ENCODE measurements around the gene WDR53.
"Not testable (repeated sequence)": the region's sequence is repeated elsewhere in the genome, so short reads cannot be mapped to it uniquely, and the experiment has no call there.

WDR53 gene

DNA sequence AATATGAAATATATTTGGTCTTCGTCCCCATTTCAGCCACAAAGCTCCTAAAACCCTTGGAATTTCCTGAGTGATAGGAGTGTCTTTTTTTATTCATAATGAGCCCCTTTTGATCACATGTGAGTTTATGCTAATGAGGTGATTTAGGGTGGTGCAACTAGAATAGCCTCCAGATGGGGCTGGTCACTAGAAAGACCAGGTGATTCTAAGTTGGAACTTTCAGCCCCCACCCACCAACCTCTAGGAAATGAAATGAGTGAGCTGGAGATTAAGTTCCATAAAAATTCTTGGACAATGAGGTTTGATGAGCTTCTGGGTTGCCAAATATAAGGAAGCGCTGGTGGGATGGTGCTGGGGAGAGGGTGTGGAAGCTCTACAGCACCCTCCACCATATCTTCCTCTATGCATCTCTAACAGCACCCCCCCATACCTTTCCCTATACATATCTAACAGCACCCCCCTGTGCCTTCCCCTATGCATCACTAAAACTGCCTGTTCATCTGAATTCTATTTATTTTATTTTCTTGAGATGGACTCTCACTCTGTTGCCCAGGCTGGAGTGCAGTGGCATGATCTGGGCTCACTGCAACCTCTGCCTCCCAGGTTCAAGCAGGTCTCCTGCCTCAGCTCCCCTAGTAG lies 51.1 kb downstream of the WDR53 start:
- WGBS: 100% methylated on average over 1 of the region's 2 CpGs

DNA sequence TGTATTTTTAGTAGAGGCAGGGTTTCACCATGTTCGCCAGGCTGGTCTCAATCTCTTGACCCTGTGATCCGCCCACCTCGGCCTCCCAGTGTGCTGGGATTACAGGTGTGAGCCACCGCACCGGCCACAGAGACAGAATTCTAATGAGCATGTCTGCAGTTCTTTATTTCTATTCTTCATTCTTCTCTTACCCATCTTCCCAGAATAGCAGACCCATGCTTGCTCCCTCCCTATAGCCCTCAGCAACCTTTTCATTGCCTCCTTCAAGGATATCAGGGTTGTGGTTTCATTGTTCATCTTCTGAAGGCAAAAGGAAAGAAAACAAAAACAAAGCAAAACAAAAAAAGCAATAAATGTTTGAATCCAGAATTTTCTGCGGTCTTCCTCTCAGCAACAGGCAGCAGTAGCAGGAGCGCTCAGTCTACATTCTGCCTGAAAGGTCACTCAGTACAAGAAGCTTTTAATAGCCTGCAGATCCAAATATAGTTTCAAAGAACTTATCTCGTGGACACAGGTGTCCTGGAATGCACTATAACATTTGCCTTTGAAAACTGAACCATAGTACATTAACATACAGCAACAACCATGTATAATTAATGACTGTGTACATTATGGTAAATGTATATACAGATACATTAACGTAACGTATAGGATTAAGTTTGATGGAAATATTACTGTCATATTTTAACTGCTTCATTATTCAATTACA lies 53.3 kb downstream of the WDR53 start, which contains the start of gene SMCO1:
SMCO1 (minus strand) TSS at position 434 of the 709 bp plus-strand sequence; CDS start at position 297, 137 bp downstream.
- WGBS: 97% methylated on average over 8 of the region's 10 CpGs
- Histone ChIP-seq H3K27me3 (ENCODE audit: insufficient read depth, low read length) (no peaks in the 10 kb centered on the region), H3K27ac (ENCODE audit: low read depth, low read length) (no peak within 1 kb of the TSS), H3K36me3 (ENCODE audit: insufficient read depth, low read length) (no peaks in the 10 kb centered on the region), H3K4me1 (ENCODE audit: insufficient read depth, low read length) (no peaks in the 10 kb centered on the region; the same call in 1 of the 2 replicates), H3K9me3 (ENCODE audit: insufficient read depth, low read depth, low read length) (peaks cover 27% of the 10 kb centered on the region), H3K4me3 (ENCODE audit: low read length) (no peak within 1 kb of the TSS), H3K9ac (ENCODE audit: low read depth, low read length) (no peak within 1 kb of the TSS)

More for the DNA sequence above, 51.1 kb downstream of the WDR53 start:
- H3K4me1 ChIP-seq (ENCODE audit: insufficient read depth, low read length): no peaks in the 10 kb centered on the region; the same call in 1 of the 2 replicates
- H3K4me3 ChIP-seq (ENCODE audit: low read length): no peak overlapping the region; the same call in 1 of the 2 replicates
- no peaks in the 10 kb centered on the region for H3K27me3 ChIP-seq (ENCODE audit: insufficient read depth, low read length)
- no peaks in the 10 kb centered on the region for H3K36me3 ChIP-seq (ENCODE audit: insufficient read depth, low read length)
- H3K9me3 ChIP-seq (ENCODE audit: insufficient read depth, low read depth, low read length): peaks cover 42% of the 10 kb centered on the region
- H3K9ac ChIP-seq (ENCODE audit: low read depth, low read length): no peak overlapping the region
- H3K27ac ChIP-seq (ENCODE audit: low read depth, low read length): peak overlapping the region; percentile 76; the same call in 1 of the 2 replicates

DNA sequence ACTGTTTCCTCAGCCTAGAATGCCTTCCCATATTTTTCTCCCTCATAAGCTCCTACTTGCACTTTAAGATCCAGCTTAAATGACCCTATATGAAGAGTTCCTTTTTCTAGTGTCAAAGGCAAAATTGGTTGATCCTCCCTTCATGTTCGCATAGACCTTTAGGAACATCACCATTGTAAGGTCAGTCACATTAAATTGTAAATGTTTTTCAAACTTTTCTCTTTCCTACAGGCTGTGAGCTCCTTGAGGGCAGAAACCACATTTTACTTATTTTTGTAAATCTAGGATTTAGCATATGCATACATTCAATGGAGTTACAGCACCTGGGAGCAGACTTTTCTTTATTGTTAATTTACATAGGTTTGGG lies 54.0 kb downstream of the WDR53 start:
- Histone ChIP-seq H3K4me1 (ENCODE audit: insufficient read depth, low read length) (no peaks in the 10 kb centered on the region; the same call in 1 of the 2 replicates), H3K36me3 (ENCODE audit: insufficient read depth, low read length) (no peaks in the 10 kb centered on the region), H3K9me3 (ENCODE audit: insufficient read depth, low read depth, low read length) (peaks cover 20% of the 10 kb centered on the region), H3K4me3 (ENCODE audit: low read length) (no peak overlapping the region), H3K27ac (ENCODE audit: low read depth, low read length) (no peak overlapping the region), H3K27me3 (ENCODE audit: insufficient read depth, low read length) (no peaks in the 10 kb centered on the region), H3K9ac (ENCODE audit: low read depth, low read length) (no peak overlapping the region)
- 90% methylated on average over 1 of the region's 1 CpG for WGBS

- Histone ChIP-seq H3K27me3 (ENCODE audit: insufficient read depth, low read length) (no peaks in the 10 kb centered on the region), H3K9ac (ENCODE audit: low read depth, low read length) (no peak overlapping the region), H3K9me3 (ENCODE audit: insufficient read depth, low read depth, low read length) (peaks cover 15% of the 10 kb centered on the region), H3K36me3 (ENCODE audit: insufficient read depth, low read length) (no peaks in the 10 kb centered on the region), H3K4me3 (ENCODE audit: low read length) (no peak overlapping the region), H3K4me1 (ENCODE audit: insufficient read depth, low read length) (no peaks in the 10 kb centered on the region; the same call in 1 of the 2 replicates), H3K27ac (ENCODE audit: low read depth, low read length) (no peak overlapping the region)
- WGBS: 93% methylated on average over 8 of the region's 8 CpGs
These were observed 54.5 kb downstream of the WDR53 start for GRCh38 chr3:196513697-196514349.

DNA sequence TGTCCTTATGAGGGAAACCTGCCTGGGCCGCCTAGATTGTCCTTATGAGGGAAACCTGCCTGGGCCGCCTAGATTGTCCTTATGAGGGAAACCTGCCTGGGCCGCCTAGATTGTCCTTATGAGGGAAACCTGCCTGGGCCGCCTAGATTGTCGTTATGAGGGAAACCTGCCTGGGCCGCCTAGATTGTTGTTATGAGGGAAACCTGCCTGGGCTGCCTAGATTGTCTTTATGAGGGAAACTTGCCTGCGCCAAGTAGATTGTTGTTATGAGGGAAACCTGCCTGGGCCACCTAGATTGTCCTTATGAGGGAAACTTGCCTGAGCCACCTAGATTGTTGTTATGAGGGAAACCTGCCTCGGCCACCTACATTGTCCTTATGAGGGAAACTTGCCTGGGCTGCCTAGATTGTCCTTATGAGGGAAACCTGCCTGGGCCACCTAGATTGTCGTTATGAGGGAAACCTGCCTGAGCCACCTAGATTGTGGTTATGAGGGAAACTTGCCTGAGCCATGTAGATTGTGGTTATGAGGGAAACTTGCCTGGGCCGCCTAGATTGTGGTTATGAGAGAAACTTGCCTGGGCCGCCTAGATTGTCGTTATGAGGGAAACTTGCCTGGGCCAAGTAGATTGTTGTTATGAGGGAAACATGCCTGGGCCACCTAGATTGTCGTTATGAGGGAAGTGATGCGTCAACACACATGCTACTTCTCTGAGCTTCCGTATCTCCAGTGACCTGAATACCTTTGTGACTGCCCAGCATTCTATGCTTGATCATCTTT lies 56.5 kb downstream of the WDR53 start:
- 94% methylated on average over 13 of the region's 15 CpGs for WGBS
- not testable (repeated sequence) for H3K36me3 ChIP-seq (ENCODE audit: insufficient read depth, low read length); H3K9ac ChIP-seq (ENCODE audit: low read depth, low read length); H3K4me1 ChIP-seq (ENCODE audit: insufficient read depth, low read length); H3K27ac ChIP-seq (ENCODE audit: low read depth, low read length); H3K27me3 ChIP-seq (ENCODE audit: insufficient read depth, low read length); H3K4me3 ChIP-seq (ENCODE audit: low read length)
- peaks cover 11% of the 10 kb centered on the region for H3K9me3 ChIP-seq (ENCODE audit: insufficient read depth, low read depth, low read length)

- not testable (repeated sequence) for H3K4me3 ChIP-seq (ENCODE audit: low read length); H3K9ac ChIP-seq (ENCODE audit: low read depth, low read length); H3K36me3 ChIP-seq (ENCODE audit: insufficient read depth, low read length); H3K4me1 ChIP-seq (ENCODE audit: insufficient read depth, low read length); H3K27ac ChIP-seq (ENCODE audit: low read depth, low read length); H3K27me3 ChIP-seq (ENCODE audit: insufficient read depth, low read length)
- H3K9me3 ChIP-seq (ENCODE audit: insufficient read depth, low read depth, low read length): peaks cover 18% of the 10 kb centered on the region
- 92% methylated on average over 1 of the region's 1 CpG for WGBS
These were observed 57.2 kb downstream of the WDR53 start for GRCh38 chr3:196511108-196511507.

GRCh38 chr3:196506687-196507086 lies 61.7 kb downstream of the WDR53 start:
- H3K27me3 ChIP-seq (ENCODE audit: insufficient read depth, low read length): no peaks in the 10 kb centered on the region

DNA sequence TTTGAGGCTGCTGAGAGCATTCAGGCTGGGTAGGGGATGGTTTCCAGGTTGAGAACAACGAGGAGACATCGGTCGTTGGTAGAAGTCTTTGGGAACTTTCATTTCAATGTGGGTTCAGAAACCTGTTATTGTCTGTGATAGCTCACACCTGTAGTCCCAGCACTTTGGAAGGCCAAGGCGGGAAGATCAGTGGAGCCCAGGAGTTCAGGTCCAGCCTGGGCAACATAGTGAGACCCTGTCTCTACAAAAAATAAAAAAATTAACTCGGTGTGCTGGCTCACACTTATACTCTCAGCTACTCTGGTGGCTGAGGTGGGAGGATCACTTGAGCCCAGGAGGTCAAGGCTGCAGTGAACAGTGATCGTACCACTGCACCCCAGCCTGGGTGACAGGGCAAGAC lies 63.8 kb downstream of the WDR53 start:
- H3K9ac ChIP-seq (ENCODE audit: low read depth, low read length): no peak overlapping the region
- peaks cover 18% of the 10 kb centered on the region for H3K9me3 ChIP-seq (ENCODE audit: insufficient read depth, low read depth, low read length)
- 94% methylated on average over 6 of the region's 6 CpGs for WGBS
- no peak overlapping the region for H3K27ac ChIP-seq (ENCODE audit: low read depth, low read length)
- H3K36me3 ChIP-seq (ENCODE audit: insufficient read depth, low read length): no peaks in the 10 kb centered on the region
- H3K27me3 ChIP-seq (ENCODE audit: insufficient read depth, low read length): no peaks in the 10 kb centered on the region
- no peak overlapping the region for H3K4me3 ChIP-seq (ENCODE audit: low read length)
- peaks cover 8% of the 10 kb centered on the region; the same call in 1 of the 2 replicates for H3K4me1 ChIP-seq (ENCODE audit: insufficient read depth, low read length)

More at GRCh38 chr3:196506687-196507086, 61.7 kb downstream of the WDR53 start:
- WGBS: 94% methylated on average over 8 of the region's 8 CpGs
- Histone ChIP-seq H3K4me3 (ENCODE audit: low read length) (no peak overlapping the region), H3K36me3 (ENCODE audit: insufficient read depth, low read length) (no peaks in the 10 kb centered on the region), H3K9ac (ENCODE audit: low read depth, low read length) (no peak overlapping the region), H3K9me3 (ENCODE audit: insufficient read depth, low read depth, low read length) (peaks cover 18% of the 10 kb centered on the region), H3K4me1 (ENCODE audit: insufficient read depth, low read length) (no peaks in the 10 kb centered on the region), H3K27ac (ENCODE audit: low read depth, low read length) (no peak overlapping the region)
